ENCODE results near the gene KIFC3. TPM values are rescaled to one million over a fixed set of nuclear protein-coding genes. Genes with fewer than 3 reads are reported as not detected.

The KIFC3 gene
- total and polyA plus RNA-seq, 8 donors, result 41.4 to 96.8 (median 60.0) TPM

DNA sequence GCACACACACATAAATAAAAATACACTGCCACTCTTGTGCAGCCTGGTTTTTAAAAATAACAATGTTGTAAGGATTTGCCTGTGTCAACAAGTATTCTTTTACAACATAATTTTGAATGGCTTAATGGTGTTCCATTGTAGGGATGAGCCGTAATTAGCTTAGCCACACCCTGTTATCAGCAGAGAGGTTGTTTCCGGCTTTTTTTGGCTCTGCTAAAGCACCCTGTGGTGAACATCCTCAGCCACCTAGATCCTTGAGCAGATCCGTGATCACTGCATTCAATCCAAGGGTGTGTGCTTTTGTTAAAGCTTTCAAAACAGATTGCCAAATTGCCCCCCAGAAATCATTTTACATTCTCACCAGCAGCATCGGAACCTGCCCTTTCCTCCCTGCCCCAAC, 59.7 kb downstream of the KIFC3 start:
- no peak for DNase-seq
- TF ChIP-seq, protein P1, sequence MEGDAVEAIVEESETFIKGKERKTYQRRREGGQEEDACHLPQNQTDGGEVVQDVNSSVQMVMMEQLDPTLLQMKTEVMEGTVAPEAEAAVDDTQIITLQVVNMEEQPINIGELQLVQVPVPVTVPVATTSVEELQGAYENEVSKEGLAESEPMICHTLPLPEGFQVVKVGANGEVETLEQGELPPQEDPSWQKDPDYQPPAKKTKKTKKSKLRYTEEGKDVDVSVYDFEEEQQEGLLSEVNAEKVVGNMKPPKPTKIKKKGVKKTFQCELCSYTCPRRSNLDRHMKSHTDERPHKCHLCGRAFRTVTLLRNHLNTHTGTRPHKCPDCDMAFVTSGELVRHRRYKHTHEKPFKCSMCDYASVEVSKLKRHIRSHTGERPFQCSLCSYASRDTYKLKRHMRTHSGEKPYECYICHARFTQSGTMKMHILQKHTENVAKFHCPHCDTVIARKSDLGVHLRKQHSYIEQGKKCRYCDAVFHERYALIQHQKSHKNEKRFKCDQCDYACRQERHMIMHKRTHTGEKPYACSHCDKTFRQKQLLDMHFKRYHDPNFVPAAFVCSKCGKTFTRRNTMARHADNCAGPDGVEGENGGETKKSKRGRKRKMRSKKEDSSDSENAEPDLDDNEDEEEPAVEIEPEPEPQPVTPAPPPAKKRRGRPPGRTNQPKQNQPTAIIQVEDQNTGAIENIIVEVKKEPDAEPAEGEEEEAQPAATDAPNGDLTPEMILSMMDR (IDR thresholded peaks at IDR 0.05), result no peak
- H3K36me3 ChIP-seq, result peaks cover 0 to 35% of the 10 kb centered on the region in 2 donors
- no peak overlapping the region for H3K4me3 ChIP-seq
- no peak for ATAC-seq
- H3K27ac ChIP-seq, result no peak overlapping the region
- no peaks in the 10 kb centered on the region for H3K9me3 ChIP-seq
- peaks cover 0 to 3% of the 10 kb centered on the region in 2 donors for H3K4me1 ChIP-seq
- intact Hi-C loops (cut with DNase I), result no loop called here
- H3K27me3 ChIP-seq, result no peaks in the 10 kb centered on the region

- no peak overlapping the region for H3K4me3 ChIP-seq
- TF ChIP-seq, protein P1 (IDR thresholded peaks at IDR 0.05), result no peak
- H3K36me3 ChIP-seq, result peaks cover 0 to 29% of the 10 kb centered on the region in 2 donors
- H3K27ac ChIP-seq, result no peak overlapping the region
- ATAC-seq (no peak), DNase-seq (peak in 1 of 4 donors; percentile 75)
- intact Hi-C loops (cut with DNase I), result no loop called here
- H3K4me1 ChIP-seq, result peaks cover 0 to 11% of the 10 kb centered on the region in 2 donors
- no peaks in the 10 kb centered on the region for H3K27me3 ChIP-seq
- H3K9me3 ChIP-seq, result no peaks in the 10 kb centered on the region
Measured at GRCh38 chr16:57741660-57742191, 60.6 kb downstream of the KIFC3 start.

DNA sequence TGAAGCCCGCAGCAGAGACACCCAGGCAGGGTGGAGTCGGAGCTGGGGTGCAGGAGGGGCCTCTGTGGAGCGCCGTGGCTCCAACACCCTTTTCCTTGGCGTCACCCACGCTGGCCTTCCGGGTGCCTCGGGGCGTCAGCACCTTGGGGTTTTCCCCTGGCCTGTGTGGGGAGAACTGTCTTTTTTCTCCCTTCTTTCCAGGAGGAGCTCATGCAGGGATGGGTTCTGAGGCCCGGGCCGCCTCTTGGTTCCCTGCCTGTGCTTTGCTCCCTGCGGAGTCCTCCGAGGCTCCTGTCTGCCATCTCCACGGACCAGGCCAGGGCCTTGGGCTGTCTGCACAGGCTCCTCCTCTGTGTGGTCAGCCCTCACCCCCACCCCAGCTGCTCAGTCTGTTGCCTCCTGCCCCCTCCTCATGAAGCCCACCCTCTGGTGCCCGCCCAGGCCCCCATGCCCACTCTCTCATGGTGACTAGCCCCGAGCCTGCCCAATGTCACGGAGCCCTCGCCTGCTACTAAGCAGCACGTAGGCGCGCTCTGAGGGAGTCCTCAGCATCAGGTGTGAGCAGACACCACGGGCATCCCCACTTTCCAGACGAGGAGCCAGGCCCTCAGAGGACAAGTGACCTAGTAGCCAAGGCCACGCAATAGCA, 61.7 kb downstream of the KIFC3 start:
- intact Hi-C loops (cut with DNase I), result no loop called here
- peaks cover 0 to 27% of the 10 kb centered on the region in 2 donors for H3K36me3 ChIP-seq
- H3K9me3 ChIP-seq, result no peaks in the 10 kb centered on the region
- TF ChIP-seq, protein P1 (IDR thresholded peaks at IDR 0.05), result no peak
- H3K27ac ChIP-seq, result no peak overlapping the region
- DNase-seq (no peak), ATAC-seq (no peak)
- no peak overlapping the region for H3K4me3 ChIP-seq
- H3K27me3 ChIP-seq, result no peaks in the 10 kb centered on the region
- H3K4me1 ChIP-seq, result peaks cover 6 to 20% of the 10 kb centered on the region in 2 donors

- no peak overlapping the region for H3K27ac ChIP-seq
- TF ChIP-seq, protein P1 (IDR thresholded peaks at IDR 0.05), result no peak
- intact Hi-C loops (cut with DNase I), result no loop called here
- no peak overlapping the region for H3K4me3 ChIP-seq
- no peaks in the 10 kb centered on the region for H3K9me3 ChIP-seq
- H3K36me3 ChIP-seq, result peaks cover 0 to 27% of the 10 kb centered on the region in 2 donors
- no peaks in the 10 kb centered on the region for H3K27me3 ChIP-seq
- ATAC-seq, result no peak
- peaks cover 6 to 20% of the 10 kb centered on the region in 2 donors for H3K4me1 ChIP-seq
- DNase-seq, result peak in 1 of 4 donors; percentile 69
Measured at GRCh38 chr16:57739756-57740422, 62.4 kb downstream of the KIFC3 start.

GRCh38 chr16:57738844-57739243, 63.4 kb downstream of the KIFC3 start:
- ATAC-seq (no peak), DNase-seq (peak in 1 of 4 donors; percentile 28)
- TF ChIP-seq, protein P1 (IDR thresholded peaks at IDR 0.05), result no peak
- Histone ChIP-seq H3K4me1 (peaks cover 10 to 29% of the 10 kb centered on the region in 2 donors), H3K36me3 (peaks cover 0 to 21% of the 10 kb centered on the region in 2 donors), H3K27me3 (no peaks in the 10 kb centered on the region), H3K27ac (no peak overlapping the region), H3K4me3 (no peak overlapping the region), H3K9me3 (no peaks in the 10 kb centered on the region)
- intact Hi-C loops (cut with DNase I), result no loop called here

Measured in left lung (tissue), 10 donors.